NCI-H1417 treated with DMSO at 0.1 percent for 48 hours (cell line): ENCODE results near the gene ASB11.

Experiments
- DNase-seq: peaks from one replicate; lab custom pipeline; 2025; lab: John Stamatoyannopoulos, UW

Gene ASB11

GRCh38 chrX:15315509-15315908 lies at the start of gene ASB11:
Gene ASB11 (minus strand): TSS chrX:15315640. CDS start chrX:15315605, 35 bp downstream.
- DNase-seq: no peak

- no peak for DNase-seq
Observed at GRCh38 chrX:15359701-15360100, 44.3 kb upstream of the ASB11 start.

- no peak for DNase-seq
Observed at GRCh38 chrX:15358533-15358932, 43.1 kb upstream of the ASB11 start.

- no peak for DNase-seq
Observed at GRCh38 chrX:15356444-15356843, 41.0 kb upstream of the ASB11 start.

GRCh38 chrX:15350329-15350996 lies 35.0 kb upstream of the ASB11 start:
- DNase-seq: no peak

GRCh38 chrX:15349046-15349445 lies 33.6 kb upstream of the ASB11 start:
- DNase-seq: peak; percentile 6

- DNase-seq: no peak
Observed at GRCh38 chrX:15345976-15346375, 30.5 kb upstream of the ASB11 start.

- DNase-seq: no peak
Observed at GRCh38 chrX:15344106-15344505, 28.7 kb upstream of the ASB11 start.

GRCh38 chrX:15343075-15343476 lies 27.6 kb upstream of the ASB11 start:
- DNase-seq: no peak

GRCh38 chrX:15340867-15341266 lies 25.4 kb upstream of the ASB11 start:
- no peak for DNase-seq

- DNase-seq: no peak
Observed at GRCh38 chrX:15336023-15336413, 20.6 kb upstream of the ASB11 start.

GRCh38 chrX:15335135-15336022 lies 19.9 kb upstream of the ASB11 start, which contains the start of gene PIGA:
Gene PIGA (minus strand): TSS chrX:15335523. CDS start chrX:15331930, 3,593 bp downstream.
- DNase-seq: peak; percentile 93

- no peak for DNase-seq
Observed at GRCh38 chrX:15334561-15334960, 19.1 kb upstream of the ASB11 start.

GRCh38 chrX:15328821-15329220 lies 13.4 kb upstream of the ASB11 start:
- no peak for DNase-seq

- no peak for DNase-seq
Observed at GRCh38 chrX:15328131-15328530, 12.7 kb upstream of the ASB11 start.

- DNase-seq: no peak
Observed at GRCh38 chrX:15322472-15322871, 7.0 kb upstream of the ASB11 start.

GRCh38 chrX:15322072-15322471 lies 6.6 kb upstream of the ASB11 start:
- no peak for DNase-seq

- no peak for DNase-seq
Observed at GRCh38 chrX:15321447-15321846, 6.0 kb upstream of the ASB11 start.

GRCh38 chrX:15320297-15320696 lies 4.9 kb upstream of the ASB11 start:
- no peak for DNase-seq

GRCh38 chrX:15319075-15319474 lies 3.6 kb upstream of the ASB11 start:
- DNase-seq: no peak

- no peak for DNase-seq
Observed at GRCh38 chrX:15314472-15314871, 968 bp downstream of the ASB11 start.

- DNase-seq: no peak
Observed at GRCh38 chrX:15311119-15311518, 4.3 kb downstream of the ASB11 start.

GRCh38 chrX:15310117-15310516 lies 5.3 kb downstream of the ASB11 start:
- DNase-seq: peak; percentile 45
